Ishikawa (cell line): ENCODE measurements around the gene ATP13A1.

Experiments
- CEBPB ChIP-seq: IDR thresholded peaks from 2 replicates; pipeline ENCODE4 v1.6.1; 2012
- CREB1 ChIP-seq: IDR thresholded peaks from 2 replicates; pipeline ENCODE4 v1.6.1; 2012; ENCODE audit warnings: low read depth
- FOXM1 ChIP-seq: IDR thresholded peaks from 2 replicates; pipeline ENCODE4 v1.6.1; 2012; ENCODE audit warnings: low read depth, borderline replicate concordance
- NFIC ChIP-seq: IDR thresholded peaks from 2 replicates; pipeline ENCODE4 v1.6.1; 2012
- RAD21 ChIP-seq: IDR thresholded peaks from 2 replicates; pipeline ENCODE4 v1.6.1; 2012; ENCODE audit warnings: low read depth
- TAF1 ChIP-seq: IDR thresholded peaks from 2 replicates; pipeline ENCODE4 v1.6.1; 2012; ENCODE audit warnings: low read depth, mild to moderate bottlenecking
- TCF12 ChIP-seq: IDR thresholded peaks from 2 replicates; pipeline ENCODE4 v1.6.1; 2012; ENCODE audit warnings: low read depth
- TEAD4 ChIP-seq: IDR thresholded peaks from 2 replicates; pipeline ENCODE4 v1.6.1; 2012
- YY1 ChIP-seq: IDR thresholded peaks from 2 replicates; pipeline ENCODE4 v1.6.1; 2012; ENCODE audit warnings: low read depth
- ZBTB7A ChIP-seq: IDR thresholded peaks from 2 replicates; pipeline ENCODE4 v1.6.1; 2012; ENCODE audit warnings: low read depth
- TF ChIP-seq, protein P1 (sequence below): IDR thresholded peaks from 2 replicates; pipeline ENCODE4 v1.6.1; 2012
- TF ChIP-seq, protein P2 (sequence below): IDR thresholded peaks from 2 replicates; pipeline ENCODE4 v1.6.1; 2012; ENCODE audit warnings: low read depth, mild to moderate bottlenecking
- TF ChIP-seq, protein P3 (sequence below): IDR thresholded peaks from 2 replicates; pipeline ENCODE4 v1.6.1; 2012

The ATP13A1 gene

DNA sequence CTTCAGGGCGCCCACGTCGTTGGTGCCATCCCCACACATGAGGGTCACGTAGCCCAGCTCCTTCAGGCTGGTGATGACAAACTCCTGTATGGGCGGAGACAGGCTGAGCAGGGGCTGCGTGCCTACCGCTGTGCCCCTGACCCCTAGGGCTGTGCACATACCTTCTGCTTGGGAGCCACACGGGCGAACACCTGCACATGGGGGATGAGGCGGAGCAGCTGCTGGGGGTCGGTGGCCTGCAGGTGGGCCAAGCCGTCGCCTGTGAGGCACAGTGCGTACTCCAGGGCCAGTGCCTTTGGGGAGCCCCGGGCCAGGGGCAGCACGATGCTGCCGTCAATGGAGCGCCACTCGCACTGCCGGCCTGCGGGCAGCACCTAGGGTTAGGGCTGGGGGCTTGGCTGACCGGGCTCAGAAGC lies 13.9 kb downstream of the ATP13A1 start:
- TF ChIP-seq YY1: no peak
- TF ChIP-seq RAD21: no peak
- TF ChIP-seq, protein P1, sequence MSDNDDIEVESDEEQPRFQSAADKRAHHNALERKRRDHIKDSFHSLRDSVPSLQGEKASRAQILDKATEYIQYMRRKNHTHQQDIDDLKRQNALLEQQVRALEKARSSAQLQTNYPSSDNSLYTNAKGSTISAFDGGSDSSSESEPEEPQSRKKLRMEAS: no peak
- no peak for TF ChIP-seq ZBTB7A
- no peak for TF ChIP-seq TAF1
- no peak for TF ChIP-seq FOXM1
- TF ChIP-seq, protein P2, sequence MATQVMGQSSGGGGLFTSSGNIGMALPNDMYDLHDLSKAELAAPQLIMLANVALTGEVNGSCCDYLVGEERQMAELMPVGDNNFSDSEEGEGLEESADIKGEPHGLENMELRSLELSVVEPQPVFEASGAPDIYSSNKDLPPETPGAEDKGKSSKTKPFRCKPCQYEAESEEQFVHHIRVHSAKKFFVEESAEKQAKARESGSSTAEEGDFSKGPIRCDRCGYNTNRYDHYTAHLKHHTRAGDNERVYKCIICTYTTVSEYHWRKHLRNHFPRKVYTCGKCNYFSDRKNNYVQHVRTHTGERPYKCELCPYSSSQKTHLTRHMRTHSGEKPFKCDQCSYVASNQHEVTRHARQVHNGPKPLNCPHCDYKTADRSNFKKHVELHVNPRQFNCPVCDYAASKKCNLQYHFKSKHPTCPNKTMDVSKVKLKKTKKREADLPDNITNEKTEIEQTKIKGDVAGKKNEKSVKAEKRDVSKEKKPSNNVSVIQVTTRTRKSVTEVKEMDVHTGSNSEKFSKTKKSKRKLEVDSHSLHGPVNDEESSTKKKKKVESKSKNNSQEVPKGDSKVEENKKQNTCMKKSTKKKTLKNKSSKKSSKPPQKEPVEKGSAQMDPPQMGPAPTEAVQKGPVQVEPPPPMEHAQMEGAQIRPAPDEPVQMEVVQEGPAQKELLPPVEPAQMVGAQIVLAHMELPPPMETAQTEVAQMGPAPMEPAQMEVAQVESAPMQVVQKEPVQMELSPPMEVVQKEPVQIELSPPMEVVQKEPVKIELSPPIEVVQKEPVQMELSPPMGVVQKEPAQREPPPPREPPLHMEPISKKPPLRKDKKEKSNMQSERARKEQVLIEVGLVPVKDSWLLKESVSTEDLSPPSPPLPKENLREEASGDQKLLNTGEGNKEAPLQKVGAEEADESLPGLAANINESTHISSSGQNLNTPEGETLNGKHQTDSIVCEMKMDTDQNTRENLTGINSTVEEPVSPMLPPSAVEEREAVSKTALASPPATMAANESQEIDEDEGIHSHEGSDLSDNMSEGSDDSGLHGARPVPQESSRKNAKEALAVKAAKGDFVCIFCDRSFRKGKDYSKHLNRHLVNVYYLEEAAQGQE: no peak
- TF ChIP-seq, protein P3, sequence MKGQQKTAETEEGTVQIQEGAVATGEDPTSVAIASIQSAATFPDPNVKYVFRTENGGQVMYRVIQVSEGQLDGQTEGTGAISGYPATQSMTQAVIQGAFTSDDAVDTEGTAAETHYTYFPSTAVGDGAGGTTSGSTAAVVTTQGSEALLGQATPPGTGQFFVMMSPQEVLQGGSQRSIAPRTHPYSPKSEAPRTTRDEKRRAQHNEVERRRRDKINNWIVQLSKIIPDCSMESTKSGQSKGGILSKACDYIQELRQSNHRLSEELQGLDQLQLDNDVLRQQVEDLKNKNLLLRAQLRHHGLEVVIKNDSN: no peak
- no peak for TF ChIP-seq NFIC
- no peak for TF ChIP-seq TCF12

DNA sequence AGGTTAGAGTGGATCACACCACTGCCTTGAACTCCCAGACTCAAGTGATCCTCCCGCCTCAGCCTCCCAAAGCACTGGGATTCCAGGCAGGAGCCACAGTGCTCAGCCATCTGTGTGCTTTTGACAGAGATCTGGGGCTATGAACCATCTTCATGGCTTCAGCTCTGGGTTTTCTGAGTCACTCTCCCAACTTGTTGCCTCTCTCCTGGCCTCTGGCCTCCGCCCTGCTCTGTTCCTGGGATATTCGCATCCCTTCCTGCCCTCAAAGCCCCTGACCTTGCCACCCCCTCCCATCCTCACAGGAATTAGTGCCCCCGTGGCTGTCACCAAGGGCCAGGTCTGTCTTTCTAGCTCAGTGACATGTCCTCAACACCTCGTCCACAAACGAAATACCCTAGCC lies 14.3 kb downstream of the ATP13A1 start:
- TF ChIP-seq RAD21 (no peak), YY1 (no peak), FOXM1 (no peak), CREB1 (no peak)
- TF ChIP-seq, protein P2: no peak

DNA sequence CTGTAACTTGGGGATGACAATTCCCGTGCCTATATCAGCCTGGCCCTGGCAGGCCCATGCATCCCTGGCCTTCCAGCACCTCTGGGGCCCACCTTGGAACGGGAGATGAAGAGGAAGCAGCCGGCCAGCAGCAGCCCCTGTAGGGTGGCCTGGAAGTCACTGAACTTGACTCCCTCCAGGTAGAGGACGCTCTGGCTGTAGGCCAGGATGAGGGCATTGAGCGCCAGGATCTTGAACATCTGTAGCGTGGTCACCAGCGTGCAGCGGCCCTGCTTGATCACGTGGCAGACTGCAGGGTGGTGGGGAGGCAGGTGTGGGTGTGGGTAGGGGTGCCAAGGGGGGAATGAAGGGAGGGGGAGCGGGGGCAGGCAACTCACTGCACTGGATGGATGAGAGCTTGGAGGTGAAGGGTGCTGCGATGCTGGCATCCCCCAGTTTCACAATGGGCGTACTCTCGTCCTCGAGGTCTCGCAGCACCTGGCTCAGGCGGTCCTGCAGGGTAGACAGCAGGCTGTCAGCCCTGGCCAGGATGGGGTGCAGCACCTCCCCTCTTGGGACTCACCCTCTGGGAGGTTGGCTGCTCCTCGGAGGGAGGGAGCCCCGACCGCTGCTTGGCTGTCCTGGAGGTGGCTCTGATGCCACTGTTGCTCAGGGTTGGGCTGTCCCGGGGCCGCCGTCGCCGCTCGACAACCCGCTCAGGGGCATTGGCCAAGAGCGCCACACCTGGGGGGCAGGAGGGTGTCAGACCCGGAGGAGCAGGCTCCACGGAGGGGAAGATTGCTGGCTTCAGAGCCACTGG lies 16.2 kb downstream of the ATP13A1 start:
- no peak for TF ChIP-seq CEBPB
- TF ChIP-seq CREB1: no peak
- TF ChIP-seq, protein P3: no peak
- TF ChIP-seq TEAD4: no peak
- no peak for TF ChIP-seq TAF1
- TF ChIP-seq YY1: no peak
- no peak for TF ChIP-seq TCF12
- TF ChIP-seq, protein P2: no peak
- TF ChIP-seq NFIC: no peak
- TF ChIP-seq RAD21: no peak
- TF ChIP-seq, protein P1: no peak

DNA sequence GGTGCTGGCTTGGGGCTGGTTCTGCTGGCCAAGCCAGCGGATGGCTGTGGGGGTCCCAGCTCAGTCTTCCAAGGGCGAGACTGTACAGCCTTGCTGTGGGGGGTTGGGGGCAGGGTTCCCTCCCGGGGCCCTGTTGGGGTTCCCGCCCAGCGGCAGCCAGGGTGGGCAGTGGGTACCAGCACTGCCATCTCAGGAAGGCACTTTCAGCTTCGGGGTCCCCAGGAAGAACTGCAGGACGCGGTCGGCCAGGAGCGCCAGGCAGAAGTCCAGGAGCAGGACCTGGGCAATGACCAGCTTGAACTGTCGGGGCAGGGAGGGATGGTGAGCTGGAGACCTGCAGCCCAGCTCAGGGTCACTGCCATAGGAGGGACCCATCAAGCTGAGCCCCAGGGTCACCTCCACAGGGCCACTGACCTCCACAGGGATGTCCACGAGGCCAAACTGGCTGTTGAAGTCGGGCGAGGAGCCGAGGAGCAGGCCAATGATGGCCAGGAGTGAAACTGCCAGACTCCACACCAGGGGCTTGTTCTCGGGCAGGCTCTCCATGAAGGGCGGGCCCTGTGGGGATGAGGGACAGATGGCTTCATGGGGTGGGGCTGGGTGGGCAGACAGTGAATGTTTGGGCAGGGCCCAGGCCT lies 18.1 kb downstream of the ATP13A1 start:
- TF ChIP-seq TEAD4 (no peak), CREB1 (no peak)

DNA sequence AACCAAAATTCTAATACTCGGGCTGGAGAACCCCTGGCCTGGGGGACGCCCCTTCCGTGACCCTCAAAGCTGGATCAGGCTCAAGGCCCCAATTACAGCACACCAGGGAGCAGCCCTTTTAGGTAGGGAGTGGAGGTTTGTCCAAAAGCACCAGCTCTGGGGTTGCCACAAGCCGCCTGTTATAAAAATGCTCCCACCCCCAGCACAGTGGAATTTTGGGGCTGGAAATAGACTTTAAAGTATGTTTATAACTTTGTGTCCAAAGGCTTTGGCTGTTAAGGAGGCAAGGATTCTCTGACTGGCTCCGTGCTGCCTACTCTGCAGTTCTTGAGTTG lies 19.5 kb downstream of the ATP13A1 start:
- TF ChIP-seq RAD21 (no peak), NFIC (no peak), ZBTB7A (no peak), FOXM1 (no peak), CREB1 (no peak), TAF1 (no peak)
- TF ChIP-seq, protein P2: no peak
- TF ChIP-seq, protein P3: no peak
